Measurements from ENCODE around the gene PDLIM7. TPM values are rescaled to one million over a fixed set of nuclear protein-coding genes. Genes with fewer than 3 reads are reported as not detected.
A peak's percentile ranks its signal among the peaks of the same experiment; 100 is the strongest.

The PDLIM7 gene
- total and polyA plus RNA-seq, 2 of the 8 experiments (the other 6 are each of a cell fraction or from before 2014, with no cell fraction given), result 67.3 to 94.2 TPM

GRCh38 chr5:177496727-177497291 lies 595 bp downstream of the PDLIM7 start:
- CTCF ChIA-PET (ENCODE audit: partially characterized antibody), result interaction anchor here (0.6 to 20.8 kb wide), 13 partner anchors 7 to 388 kb away, joined by 3 to 306 read pairs (median 9); partner anchors contain the start of genes DDX41, DOK3 and PDLIM7
- no peak for FAIRE-seq
- Histone ChIP-seq H3K27ac (ENCODE audit: low read depth, low read length) (peak overlapping the region; percentile 98), H3K9ac (replicated peaks in 1 of 4; ENCODE audit: extremely low read depth in 1 of 4, low read depth in 3 of 4, low read length in 3 of 4) (peak overlapping the region; percentile 46 to 93 (median 84)), H3K79me2 (ENCODE audit: control insufficient read depth in 1 of 2, insufficient read depth in 2 of 2, low read length in 2 of 2) (peaks cover 0 to 8% of the 10 kb centered on the region in 2 experiments; a peak in 1 of 4 replicates), H3K14ac (ENCODE audit: insufficient read length) (no peak overlapping the region), H4K8ac (ENCODE audit: extremely low read depth, insufficient read depth, low read length) (peak overlapping the region; percentile 91), H2AK5ac (ENCODE audit: low read depth, low read length) (no peak overlapping the region), H3K9me3 (ENCODE audit: insufficient read depth in 2 of 2, low read depth in 1 of 2, low read length in 1 of 2) (no peaks in the 10 kb centered on the region), H3K23ac (ENCODE audit: insufficient read length) (no peak overlapping the region), H4K5ac (ENCODE audit: insufficient read length, low read depth, low read length) (peak overlapping the region; percentile 89), H2BK120ac (replicated peaks; ENCODE audit: low read depth, low read length) (no peak overlapping the region), H3K4me3 (ENCODE audit: extremely low read depth in 1 of 4, insufficient read depth in 2 of 4, low read depth in 3 of 4, low read length in 4 of 4) (peak overlapping the region; percentile 61 to 83 (median 68)), H3K79me1 (ENCODE audit: low read depth, low read length) (no peaks in the 10 kb centered on the region; the same call in 1 of the 2 replicates), H3K18ac (ENCODE audit: extremely low read depth, low read length) (peak overlapping the region; percentile 91), H2BK12ac (ENCODE audit: low read depth, low read length) (no peak overlapping the region), H3K4me2 (ENCODE audit: insufficient read depth in 1 of 2, low read depth in 2 of 2, low read length in 2 of 2) (peak overlapping the region; percentile 88 to 91), H3K4ac (replicated peaks; ENCODE audit: insufficient read length, low read depth, low read length) (peak overlapping the region; percentile 93), H3K23me2 (ENCODE audit: low read depth, low read length) (peaks cover 10% of the 10 kb centered on the region), H3K36me3 (ENCODE audit: control insufficient read depth in 2 of 4, insufficient read depth in 4 of 4, low read length in 3 of 4) (peaks cover 0 to 6% (median 5%) of the 10 kb centered on the region in 4 experiments; a peak in 4 of 8 replicates), H2BK5ac (ENCODE audit: low read depth, low read length) (peak overlapping the region; percentile 91; the same call in 1 of the 2 replicates), H4K91ac (replicated peaks; ENCODE audit: insufficient read length, low read length) (peak overlapping the region; percentile 88), H2AFZ (ENCODE audit: low read length) (no peak overlapping the region), H3K4me1 (replicated peaks in 1 of 4; ENCODE audit: control insufficient read depth in 3 of 4, insufficient read depth in 4 of 4, low read length in 3 of 4) (peaks cover 0 to 31% (median 27%) of the 10 kb centered on the region in 4 experiments; a peak in 6 of 7 replicates), H4K20me1 (replicated peaks in 1 of 2; ENCODE audit: control insufficient read depth in 1 of 2, insufficient read depth in 2 of 2, low read length in 2 of 2) (peaks cover 3 to 4% of the 10 kb centered on the region in 2 experiments), H2BK20ac (ENCODE audit: low read length) (no peak overlapping the region), H3K56ac (replicated peaks; ENCODE audit: insufficient read length, low read depth, low read length) (peak overlapping the region; percentile 70), H3K27me3 (replicated peaks in 1 of 4; ENCODE audit: control insufficient read depth in 3 of 4, extremely low read depth in 1 of 4, insufficient read depth in 3 of 4, low read length in 3 of 4) (peaks cover 2 to 12% (median 11%) of the 10 kb centered on the region in 4 experiments; a peak in 6 of 7 replicates), H2BK15ac (ENCODE audit: low read length) (no peak overlapping the region; the same call in 1 of the 2 replicates)
- POLR2A ChIA-PET (ENCODE audit: partially characterized antibody), result interaction anchor here (0.6 to 67.5 kb wide), 20 partner anchors 17 to 196 kb away, joined by 3 to 3349 read pairs (median 4); partner anchors contain the start of genes B4GALT7, DBN1, DDX41 and DOK3
- DNase-seq (ENCODE audit: low read depth in 1 of 2, low spot score in 2 of 2), result peak in 1 of 2 experiments; percentile 83
- 1% methylated on average over 14 of the region's 29 CpGs; no CpG with 5 or more reads in 1 of the 2 experiments for WGBS, 2 experiments (ENCODE audit: extremely low coverage in 1 of 2, insufficient coverage in 1 of 2, insufficient read length in 1 of 2, insufficient replicate concordance in 2 of 2, low coverage in 1 of 2, low lambda C conversion rate in 2 of 2, missing lambda C conversion rate in 1 of 2)
- no peak for TF ChIP-seq E2F6 (IDR thresholded peaks at IDR 0.05)
- no peak for TF ChIP-seq JUN (IDR thresholded peaks at IDR 0.05; ENCODE audit: low read depth, low read length)
- TF ChIP-seq SP4 (IDR thresholded peaks at IDR 0.05; ENCODE audit: low read length), result 0 out of 2 replicates have a peak, but pooled peaks have one; percentile 12
- no peak for TF ChIP-seq RXRA (IDR thresholded peaks at IDR 0.05; ENCODE audit: insufficient read depth, low read depth, low read length)
- TF ChIP-seq CEBPB (IDR thresholded peaks at IDR 0.05; ENCODE audit: low read depth, low read length), result no peak
- no peak for TF ChIP-seq TAF7 (optimal IDR thresholded peaks at IDR 0.05; ENCODE audit: borderline replicate concordance, low read depth, low read length)
- peak; percentile 78 for TF ChIP-seq TBP (IDR thresholded peaks at IDR 0.05; ENCODE audit: low read depth, low read length)
- TF ChIP-seq RBBP5 (IDR thresholded peaks at IDR 0.05; ENCODE audit: borderline replicate concordance, low read depth, low read length), result no peak; the same call in 1 of the 2 replicates
- TF ChIP-seq POLR2A (IDR thresholded peaks at IDR 0.05; ENCODE audit: control extremely low read depth in 1 of 2, low read depth in 2 of 2, low read length in 2 of 2), result peak in 1 of 2 experiments; percentile 86; a peak in 2 of 3 replicates
- TF ChIP-seq CREB1 (IDR thresholded peaks at IDR 0.05), result 0 out of 2 replicates have a peak, but pooled peaks have one; percentile 9
- peak; percentile 11 for TF ChIP-seq POLR2AphosphoS5 (IDR thresholded peaks at IDR 0.05; ENCODE audit: low read depth, low read length)
- no peak for TF ChIP-seq YY1 (IDR thresholded peaks at IDR 0.05; ENCODE audit: low read depth, low read length)
- no peak for TF ChIP-seq BACH1 (IDR thresholded peaks at IDR 0.05; ENCODE audit: low read length)

Data from H1 (cell line).